Stromal cell of bone marrow (primary cell): ENCODE results near the gene SPATA13.

Source experiments
- DNase-seq: peaks from one replicate; pipeline ENCODE4 v3.0.0-alpha.2; 2012; ENCODE audit warnings: low read depth

Gene SPATA13

DNA sequence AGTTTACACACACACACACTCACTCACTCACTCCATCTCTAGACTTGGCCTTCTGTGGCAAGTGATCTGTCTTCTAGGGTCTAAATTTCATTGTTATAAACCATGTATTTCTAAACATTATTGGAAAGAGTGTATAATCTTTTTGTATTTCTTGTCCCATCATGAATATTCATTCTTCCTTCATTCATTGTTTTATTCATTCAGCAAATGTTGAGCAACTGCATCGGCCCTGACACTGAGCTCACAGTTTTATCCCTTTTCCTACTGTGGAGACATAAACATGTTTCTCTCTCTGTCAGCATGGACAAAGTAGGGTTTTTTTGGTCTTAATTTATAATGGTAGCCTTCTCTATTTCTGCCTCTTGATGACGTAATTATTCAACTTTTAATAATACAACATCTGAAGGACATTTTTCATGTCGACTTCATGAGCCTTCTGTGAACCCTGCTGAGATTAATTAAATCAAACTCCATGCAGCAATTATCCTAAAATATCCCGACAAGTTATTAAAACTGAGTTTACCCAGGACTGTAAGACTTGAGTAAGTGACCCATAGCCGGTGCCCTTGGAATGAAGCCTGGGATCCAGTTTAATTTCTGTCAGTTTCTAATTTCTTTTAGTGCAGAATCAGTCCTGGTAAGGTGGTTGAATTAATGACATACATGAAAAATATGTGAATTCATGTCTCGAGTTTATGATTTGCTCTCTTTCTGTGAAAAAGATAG, 7.3 kb downstream of the SPATA13 start:
- DNase-seq = no peak

DNA sequence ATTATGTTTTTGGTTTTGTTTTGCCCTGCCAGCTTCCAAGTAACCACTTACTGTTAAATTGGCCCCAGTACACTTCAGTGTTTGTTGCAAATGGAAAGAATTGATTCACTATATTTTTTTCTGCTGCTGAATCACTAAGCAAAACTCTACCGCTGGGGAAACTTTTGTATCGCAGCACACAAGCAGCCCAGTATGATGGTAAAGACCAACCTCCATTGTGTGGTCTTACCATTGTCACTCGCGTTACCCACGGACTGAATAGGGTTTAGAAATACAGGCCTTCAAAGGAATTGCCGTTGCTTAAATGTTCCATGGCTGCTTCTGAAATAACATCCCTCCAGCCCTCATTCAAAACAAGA, 7.9 kb downstream of the SPATA13 start:
- DNase-seq = peak; percentile 53

DNA sequence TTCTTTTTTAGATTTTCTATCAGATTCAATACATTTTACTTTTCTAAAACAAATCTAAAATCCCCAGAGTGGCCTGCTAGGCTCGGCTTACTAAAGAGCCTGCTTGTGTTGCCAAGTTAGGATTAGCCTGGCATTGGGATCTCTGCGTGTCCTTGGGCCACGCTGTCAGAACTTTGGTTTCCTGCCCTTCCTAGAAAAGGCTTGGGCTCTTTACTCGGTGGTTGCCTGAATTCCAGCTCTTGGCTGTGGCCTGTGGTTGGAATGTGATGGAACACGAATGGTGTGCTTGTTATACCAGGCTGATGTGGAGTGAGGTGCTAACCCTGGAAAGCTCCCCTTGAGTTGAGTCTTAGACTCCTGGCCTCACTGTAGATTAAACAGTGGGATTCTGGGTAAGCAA, 8.5 kb downstream of the SPATA13 start:
- no peak for DNase-seq

DNA sequence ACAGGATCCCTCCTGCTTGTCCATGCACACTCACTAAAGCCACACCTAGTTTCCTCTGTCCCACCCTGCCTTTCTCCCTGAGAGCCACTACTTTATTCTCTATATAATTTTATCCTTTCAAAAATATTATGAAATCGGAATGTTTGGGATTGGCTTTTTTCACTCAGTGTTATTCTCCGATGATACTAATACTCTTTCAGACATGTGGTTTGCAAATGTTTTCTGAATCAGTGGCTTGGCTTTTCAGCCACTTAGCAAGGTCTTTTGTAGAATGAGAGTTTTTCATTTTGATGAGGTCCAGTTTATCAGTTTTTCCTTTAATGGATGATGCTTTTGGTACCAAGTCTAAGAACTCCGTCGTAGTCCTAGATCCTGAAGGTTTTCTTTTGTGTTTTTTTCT, 11.6 kb downstream of the SPATA13 start:
- no peak for DNase-seq

DNA sequence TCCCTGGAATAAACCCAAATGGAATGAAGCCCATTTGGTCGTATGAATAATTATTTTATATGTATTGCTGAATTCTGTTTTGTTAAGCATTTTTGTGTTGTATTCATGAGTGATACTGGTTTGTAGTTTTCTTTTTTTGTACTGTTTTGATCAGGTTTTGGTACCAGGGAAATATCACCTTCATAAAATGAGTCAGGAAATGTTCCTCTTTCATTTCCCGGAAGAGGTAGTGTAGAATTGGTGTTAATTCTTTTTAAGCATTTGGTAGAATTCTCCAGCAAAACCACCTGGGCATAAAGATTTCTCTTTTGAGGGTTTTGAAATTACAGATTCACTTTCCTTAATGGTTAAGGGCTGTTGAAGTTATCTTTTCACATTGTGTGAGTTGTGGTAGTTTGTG, 13.3 kb downstream of the SPATA13 start:
- DNase-seq = no peak

DNA sequence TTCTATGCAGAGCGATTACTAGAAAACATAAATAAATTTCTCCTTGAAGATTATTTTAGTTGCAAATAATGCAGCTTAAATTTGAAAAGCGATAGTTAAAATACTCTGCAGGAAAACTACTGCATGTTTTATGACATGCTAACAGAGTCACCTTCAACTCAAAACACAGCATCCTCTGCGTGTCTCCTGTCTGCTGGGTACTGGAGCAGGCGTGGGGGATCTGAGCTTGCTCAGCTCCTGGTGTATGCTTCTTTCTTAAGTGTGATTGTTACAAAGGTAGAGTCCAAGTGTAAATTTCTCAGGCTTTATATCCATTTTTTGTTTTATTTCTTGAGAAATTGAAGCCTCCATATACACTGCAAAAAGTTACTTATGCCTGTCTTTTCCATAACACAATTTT, 15.3 kb downstream of the SPATA13 start:
- DNase-seq = no peak

DNA sequence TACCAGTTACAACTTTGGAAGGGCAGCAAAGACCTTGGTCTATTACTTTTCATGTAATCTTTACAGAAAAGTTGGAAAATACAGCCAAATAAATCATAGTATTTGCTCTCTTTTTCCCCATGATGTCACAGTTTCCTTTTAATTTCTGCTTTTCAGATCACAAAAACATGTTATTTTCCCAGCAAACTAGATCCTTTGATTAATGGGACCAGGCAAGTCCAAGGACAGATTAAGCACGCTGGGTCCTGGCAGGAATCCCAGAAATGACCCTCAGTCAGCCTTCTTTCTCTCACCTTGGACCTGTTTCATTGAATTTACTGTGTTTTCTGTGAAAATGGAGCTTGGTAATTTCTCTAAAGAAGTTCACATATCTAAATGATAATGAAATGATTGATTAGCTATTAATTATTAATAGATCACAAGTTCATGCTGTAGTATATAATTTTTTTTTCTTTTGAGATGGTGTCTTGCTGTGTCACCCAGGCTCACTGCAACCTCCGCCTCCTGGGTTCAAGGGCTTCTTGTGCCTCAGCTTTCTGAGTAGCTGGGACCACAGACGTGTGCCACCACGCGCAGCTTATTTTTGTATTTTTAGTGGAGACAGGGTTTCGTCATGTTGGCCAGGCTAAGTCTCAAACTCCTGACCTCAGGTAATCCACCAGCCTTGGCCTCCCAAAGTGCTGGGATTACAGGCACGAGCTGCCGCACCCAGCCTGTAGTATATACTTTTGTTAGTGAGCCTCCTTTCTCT, 16.0 kb downstream of the SPATA13 start:
- no peak for DNase-seq

DNA sequence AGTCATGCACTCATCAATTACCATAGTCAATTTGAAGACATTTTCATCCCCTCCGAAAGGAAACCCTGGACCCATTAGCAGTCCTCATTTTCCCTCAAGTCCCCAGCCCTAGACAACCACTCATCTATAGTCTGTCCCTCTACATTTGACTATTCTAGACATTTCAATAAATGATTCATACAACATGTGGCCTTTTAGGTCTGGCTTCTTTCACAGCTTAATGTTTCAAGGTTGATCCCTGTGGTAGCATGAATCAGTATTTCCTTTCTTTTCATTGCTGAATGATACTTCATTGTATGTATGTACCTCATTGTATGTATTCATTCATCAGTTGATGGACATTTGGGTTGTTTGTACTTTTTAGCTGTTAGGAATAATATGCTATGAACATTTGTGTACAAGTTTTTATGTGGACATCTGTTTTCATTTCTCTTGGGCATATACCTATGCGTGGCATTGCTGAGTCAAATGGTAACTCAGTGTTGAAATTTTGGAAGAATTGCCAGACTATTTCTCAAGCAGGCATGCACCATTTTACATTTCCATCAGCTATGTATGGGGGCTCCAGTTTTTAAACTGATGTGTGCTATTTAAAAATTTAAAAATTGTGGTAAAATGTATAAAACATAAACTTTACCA, 18.4 kb downstream of the SPATA13 start:
- DNase-seq = no peak

DNA sequence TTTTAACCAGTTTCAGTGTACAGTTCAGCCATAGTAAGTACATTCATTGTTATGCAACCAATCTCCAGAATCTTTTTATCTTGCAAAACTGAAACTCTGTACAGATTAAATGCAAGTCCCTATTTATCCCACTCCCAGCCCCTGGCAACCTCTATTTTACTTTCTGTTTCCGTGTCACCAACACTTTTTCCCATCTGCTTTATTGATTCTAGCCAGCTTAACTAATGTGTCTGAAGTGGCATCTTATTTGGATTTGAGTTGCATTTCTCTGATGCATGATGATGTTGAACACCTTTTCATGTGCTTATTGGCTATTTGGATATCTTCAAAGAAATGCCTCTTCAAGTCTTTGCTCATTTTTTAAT, 18.9 kb downstream of the SPATA13 start:
- DNase-seq = no peak

DNA sequence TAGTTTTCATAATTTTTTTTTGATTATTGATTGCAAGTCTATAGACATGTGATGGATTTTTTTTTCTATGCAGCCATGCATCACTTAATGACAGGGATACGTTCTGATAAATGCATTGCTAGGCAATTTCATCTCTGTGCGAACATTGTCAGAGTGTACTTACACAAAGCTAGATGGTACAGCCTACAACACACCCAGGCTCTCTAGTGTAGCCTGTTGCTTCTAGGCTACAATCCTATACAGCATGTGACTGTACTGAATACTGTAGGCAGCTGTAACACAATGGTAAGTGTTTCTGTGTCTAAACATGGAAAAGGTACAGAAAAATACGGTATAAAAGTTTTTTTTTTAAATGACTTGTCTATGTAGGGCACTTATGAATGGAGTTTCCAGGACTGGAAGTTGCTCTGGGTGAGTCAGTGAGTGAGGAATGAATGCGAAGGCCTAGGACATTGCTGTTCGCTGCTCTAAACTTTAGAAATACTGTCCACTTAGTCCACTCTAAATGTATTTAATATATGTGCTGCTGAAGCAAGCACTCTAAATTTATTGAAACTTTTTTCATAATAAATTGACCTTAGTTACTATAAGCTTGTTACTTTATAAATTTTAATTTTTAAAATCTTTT, 20.3 kb downstream of the SPATA13 start:
- no peak for DNase-seq

DNA sequence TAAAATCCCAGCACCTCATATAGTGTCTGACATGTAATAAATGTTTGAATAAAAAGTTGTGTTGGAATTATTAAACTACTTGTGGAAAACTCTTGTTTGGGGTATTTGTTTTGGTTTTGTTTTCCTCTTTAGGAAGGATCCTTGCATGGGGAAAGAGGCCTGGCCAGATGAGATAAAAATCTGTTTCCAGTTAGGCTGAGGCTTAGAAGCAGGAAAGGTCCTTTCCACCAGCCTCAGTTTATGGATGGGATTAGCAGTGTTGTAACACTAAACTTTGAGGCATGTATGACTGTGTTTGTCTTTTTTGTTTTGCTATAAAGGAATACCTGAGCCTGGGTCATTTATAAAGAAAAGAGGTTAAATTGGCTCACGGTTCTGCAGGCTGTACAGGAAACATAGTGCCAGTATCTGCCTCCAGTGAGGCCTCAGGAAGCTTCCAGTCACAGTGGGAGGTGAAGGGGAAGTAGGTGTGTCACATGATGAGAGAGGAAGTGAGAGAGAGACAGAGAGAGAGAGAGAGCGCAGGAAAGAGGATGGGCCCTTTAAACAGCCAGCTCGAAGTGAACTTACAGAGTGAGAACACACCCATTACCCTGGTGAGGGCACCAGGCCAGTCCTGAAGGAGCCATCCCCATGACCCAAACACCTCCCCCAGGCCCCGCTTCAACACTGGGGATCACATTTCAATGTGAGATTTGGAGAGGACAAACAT, 21.6 kb downstream of the SPATA13 start:
- no peak for DNase-seq

DNA sequence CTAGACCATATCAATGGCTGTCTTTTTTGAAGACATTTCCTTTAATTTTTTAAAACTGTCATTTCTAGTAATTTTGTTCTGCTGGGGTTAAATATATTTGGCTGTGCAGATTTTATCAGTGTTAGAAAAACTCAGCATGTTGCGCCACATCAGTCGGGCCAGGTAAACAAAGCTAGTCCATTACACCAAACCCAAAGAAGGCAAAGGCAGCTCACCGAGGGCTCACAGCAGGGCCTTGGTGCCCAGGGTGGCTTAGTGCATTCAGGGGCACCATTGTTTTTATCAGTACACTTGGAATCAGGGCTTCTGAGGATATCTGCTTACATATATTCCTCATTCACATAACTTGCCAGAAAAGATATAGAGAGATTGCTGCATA, 22.2 kb downstream of the SPATA13 start:
- DNase-seq = no peak

DNA sequence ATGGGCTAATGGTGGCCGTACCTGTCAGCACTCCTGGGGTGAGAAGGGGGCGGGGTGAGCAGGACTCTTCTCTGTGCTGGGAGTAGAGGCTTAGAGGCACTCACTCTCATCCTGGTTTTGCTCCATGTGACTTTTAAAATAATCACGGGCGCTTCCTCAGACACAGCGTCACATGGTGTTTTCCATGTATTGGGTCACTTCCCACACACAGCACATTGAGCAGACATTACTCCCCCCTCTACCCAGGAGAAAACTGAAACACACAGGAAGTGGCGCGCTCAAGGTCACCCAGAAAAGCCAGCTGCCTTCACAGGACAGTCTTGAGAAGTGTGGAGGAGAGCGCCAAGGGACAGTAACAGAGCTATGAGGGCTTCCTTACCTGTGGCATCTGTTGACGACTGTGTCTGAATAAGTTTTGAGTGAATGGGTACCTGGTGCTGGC, 23.2 kb downstream of the SPATA13 start:
- DNase-seq = no peak

DNA sequence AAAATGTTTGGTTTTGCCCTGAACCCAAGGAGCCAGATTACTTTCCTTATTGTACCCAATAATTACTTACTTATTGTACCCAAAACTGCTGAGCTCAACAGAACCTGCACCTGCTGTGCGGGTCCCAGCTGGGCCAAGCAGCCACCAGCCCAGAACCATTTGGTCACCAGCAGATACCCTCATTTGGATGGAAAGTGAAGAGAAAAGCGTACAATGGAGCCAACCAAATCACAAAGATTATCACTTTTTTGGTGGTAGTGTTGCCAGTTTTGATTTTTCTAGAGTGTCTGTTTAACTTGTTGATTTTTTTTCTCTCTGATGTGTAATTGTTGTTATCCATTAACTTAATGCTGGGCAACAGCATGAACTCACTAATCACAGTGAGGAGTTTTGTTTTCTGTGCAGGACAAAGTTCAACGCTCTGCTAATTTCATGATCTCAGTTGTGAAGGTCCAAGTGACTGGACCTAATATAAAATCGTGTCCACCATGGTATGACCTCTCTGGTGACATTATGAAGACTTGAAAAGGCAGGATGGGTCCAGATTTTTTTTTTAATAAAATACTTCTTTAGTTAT, 23.8 kb downstream of the SPATA13 start:
- DNase-seq = no peak

DNA sequence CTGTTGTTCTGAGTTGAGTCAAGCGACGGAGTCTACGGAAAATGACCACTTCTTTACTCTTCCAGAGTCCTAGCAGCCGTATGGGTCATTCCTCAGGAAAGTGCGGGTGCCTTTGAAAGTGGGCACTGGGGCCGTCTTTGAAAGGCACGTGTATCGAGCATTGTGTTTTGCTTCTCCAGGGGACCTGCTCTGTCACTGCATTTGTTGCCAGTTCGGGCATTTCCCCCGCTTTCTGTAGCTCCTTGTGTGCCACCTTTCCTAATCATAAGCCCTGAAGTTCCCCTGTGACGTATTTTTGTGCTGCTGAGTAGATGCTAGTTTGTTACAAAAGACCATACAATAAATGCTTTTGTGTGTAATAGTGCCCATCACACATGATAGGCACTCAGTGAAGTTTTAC, 24.4 kb downstream of the SPATA13 start:
- DNase-seq = no peak

DNA sequence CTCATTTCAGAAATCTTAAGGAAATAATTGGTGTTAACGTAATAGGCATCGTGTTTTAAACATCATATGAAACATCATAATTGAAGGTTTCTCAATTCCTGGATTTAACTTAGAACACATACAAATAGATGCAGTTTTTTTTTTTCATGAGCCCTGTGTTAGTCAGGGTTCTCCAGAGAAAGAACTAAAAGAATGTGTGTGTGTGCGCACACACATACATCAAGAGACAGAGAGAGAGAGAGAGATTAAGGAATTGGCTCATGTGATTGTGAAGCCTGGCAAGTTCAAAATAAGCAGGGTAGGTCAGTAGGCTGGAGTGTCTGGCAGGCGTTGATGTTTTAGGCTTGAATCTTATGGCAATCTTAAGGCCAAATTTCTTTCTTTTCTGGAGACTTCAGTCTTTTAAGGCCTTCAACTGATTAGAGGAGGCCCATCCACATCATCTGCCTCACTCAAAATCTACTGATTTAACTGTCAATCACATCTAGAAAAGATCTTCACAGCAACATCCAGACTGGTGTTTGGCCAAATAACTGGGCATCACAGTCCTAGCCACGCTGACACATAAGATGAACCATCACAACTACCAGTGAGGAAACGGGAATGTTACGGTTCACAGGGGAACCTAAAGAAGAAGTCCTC, 25.2 kb downstream of the SPATA13 start:
- no peak for DNase-seq

DNA sequence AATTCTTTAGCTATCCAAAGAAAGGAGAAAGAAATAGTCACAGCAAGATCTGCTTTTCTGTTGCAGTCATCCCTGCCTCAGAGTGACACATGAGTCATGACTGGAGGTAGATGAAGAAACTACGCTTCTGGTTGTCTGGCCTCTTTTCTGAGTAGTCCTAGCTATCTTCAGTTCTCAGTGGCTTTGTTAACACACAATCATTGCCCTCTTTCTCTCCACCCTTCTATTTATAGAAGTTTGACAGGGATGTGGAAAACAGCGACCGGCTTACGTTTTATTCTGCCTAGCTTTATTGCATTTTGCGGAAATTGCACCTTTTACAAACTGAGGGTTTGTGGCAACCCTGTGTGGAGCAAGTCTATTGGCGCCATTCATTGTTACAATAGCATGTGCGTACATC, 26.7 kb downstream of the SPATA13 start:
- DNase-seq = no peak

DNA sequence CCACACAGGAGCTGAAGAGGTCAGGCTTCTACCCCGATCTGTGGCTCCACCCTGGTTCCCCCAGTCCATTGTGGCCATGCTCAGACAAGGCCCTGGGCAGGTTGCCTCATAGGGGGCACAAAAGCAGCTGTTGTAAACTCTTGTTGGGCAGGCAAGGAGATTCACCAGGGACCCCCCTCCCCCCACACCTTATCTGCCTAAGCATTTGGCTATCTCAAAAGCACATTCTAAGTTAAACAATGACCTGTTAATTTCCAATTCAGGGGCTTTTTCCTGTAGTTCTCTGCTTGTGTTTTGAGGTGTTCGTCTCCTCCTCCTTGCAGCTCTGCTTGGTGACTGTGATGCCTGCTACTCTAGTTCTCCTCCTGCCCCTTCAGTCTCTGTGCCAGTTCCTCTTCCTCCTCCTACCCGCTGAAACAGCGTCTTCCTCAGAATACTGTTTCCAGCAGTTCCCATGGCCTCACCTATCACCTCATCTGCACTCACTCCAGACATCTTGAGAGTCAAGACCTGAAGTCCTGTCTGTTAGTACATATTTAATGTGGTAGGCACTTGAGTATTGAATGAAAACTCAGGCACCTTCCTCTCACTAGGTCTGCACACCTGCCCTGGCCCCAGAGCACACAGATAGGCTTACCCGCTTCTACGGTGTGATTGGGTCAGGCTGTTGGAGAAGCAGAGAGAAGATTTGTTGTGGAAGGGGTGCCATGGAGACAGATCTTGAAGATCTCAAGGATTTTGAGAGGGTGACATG, 31.7 kb downstream of the SPATA13 start:
- no peak for DNase-seq

DNA sequence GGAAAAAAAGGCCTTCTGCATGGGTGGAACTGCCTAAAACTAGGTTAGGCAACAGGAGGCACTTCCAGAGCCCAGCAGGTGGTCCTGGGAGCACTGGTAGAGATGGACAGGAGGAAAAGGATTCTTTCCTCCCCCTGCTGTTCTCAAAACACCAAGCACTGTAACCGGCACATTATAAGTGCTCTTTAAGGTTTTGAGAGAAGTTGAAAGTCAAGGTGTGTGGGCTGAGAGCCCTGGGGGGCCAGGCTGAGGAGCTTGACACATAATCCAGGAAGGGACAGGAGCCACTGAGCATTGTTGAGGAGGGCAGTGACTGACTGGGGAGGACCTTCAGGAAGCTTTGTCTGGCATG, 32.3 kb downstream of the SPATA13 start:
- DNase-seq = no peak

DNA sequence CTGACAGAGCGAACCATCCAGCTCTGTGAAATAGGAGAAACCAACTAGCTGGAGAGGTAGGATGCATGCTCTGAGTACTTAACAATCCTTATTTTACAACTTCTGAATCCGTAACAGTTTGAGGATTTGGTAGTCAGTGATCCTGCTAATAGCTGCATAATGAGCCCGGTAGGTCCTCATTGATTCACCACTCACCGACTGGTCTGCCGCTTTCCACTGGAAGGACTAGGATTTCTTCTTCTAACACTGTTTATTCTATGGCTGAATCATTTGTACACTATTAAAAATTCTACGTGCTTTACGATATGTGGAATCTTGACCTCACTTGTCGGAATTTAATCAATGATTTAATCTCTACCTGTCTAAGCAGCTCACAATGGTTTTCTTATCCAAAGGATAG, 33.9 kb downstream of the SPATA13 start:
- DNase-seq = no peak

DNA sequence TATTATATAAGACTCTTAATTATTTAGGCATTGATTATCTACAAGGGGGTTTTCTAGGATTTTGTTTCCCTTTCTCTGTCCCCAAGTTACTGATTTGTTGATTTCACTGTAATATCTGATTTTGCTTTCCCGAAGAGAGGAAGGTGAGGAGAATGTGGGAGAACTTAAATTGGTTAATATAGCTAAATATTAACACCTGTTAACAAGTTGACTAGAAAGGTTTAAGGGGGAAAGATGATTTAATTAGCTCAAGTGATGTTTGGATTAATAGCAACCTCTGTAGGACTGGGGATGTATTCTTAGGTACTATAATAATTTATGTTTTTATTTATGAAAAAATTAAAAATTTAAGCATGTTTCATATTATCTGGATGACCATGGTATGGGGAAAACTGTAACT, 35.1 kb downstream of the SPATA13 start:
- DNase-seq = no peak
